DMS79 treated with DMSO at 0.1 percent for 48 hours (cell line): ENCODE data around the gene OR56A5.
"Not testable (repeated sequence)": the region's sequence is repeated elsewhere in the genome, so short reads cannot be mapped to it uniquely, and the experiment has no call there.

Experiments
- DNase-seq: peaks from one replicate; lab custom pipeline; 2025; lab: John Stamatoyannopoulos, UW

Gene OR56A5, protein sequence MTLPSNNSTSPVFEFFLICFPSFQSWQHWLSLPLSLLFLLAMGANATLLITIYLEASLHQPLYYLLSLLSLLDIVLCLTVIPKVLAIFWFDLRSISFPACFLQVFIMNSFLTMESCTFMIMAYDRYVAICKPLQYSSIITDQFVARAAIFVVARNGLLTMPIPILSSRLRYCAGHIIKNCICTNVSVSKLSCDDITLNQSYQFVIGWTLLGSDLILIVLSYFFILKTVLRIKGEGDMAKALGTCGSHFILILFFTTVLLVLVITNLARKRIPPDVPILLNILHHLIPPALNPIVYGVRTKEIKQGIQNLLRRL

DNA sequence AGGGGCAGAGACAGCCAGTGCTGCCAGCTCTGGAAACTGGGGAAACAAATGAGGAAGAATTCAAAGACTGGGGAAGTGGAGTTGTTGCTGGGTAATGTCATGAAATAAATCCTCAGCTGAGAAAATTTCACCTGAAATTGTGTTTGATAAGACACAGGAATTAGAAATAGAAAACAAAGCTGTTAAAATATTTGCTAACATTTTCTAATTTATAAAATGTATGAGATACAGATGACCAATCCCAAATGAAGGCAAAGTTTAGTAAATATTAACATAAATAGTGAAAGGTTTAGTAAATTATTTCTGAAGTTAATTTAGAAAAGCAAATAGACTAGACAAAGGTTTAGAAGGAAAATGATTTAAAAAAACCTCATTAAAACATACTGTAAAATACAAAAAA is at the start of gene OR56A5:
TSS of gene OR56A5 (minus strand) at position 101 of the 400 bp plus-strand sequence. CDS start at position 101, 0 bp downstream.
- no peak for DNase-seq

DNA sequence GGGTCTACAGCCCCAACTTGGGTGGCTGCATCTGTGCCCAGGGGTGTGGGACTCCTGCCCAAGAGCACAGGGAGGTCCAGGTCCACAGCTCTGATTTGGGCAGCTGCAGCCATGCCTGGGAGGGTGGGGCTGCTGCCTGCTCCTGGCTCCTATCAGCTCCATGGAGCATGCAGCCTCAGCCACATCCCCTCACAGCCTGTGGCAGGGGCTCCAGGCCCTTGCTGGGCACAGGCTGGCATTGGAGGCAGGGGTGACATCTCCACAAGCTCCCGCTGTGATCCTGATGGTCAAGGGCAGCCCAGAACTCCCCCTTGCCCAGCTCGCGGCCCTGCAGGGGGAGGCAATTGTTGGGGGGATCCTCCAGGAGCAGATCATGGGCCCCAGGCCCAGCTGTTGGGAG is 44.7 kb upstream of the OR56A5 start:
- DNase-seq = no peak

DNA sequence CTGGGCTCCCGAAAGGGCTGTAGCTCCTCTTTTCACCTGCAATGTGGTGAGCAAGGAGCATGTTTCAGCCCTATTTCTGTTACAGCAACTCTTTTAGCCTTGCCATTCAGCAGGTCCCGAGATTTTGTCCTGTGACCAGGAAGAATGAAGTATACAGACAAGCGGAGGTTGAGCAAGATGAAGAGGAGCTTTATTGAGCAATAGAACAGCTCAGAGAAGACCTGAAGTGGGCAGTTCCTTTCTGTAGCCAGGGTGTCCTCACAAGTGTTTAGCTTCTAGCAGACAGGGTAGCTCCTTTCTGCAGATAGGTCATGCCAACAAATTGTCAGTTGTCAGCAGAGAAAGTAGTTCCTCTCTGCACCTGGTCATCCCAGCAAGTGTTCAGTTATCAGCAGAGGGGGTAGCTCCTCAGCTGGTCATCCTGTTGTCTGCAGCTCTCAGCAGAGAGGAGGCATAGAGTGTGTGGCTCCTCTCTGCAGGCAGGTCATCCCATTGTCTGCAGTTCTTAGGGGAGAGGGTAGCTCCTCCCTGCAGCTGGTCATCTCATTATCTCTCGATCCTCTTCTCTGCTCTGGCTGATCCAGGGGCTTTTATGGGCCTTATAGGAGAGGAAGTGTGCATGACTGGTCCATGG is 43.9 kb upstream of the OR56A5 start:
- DNase-seq = no peak

DNA sequence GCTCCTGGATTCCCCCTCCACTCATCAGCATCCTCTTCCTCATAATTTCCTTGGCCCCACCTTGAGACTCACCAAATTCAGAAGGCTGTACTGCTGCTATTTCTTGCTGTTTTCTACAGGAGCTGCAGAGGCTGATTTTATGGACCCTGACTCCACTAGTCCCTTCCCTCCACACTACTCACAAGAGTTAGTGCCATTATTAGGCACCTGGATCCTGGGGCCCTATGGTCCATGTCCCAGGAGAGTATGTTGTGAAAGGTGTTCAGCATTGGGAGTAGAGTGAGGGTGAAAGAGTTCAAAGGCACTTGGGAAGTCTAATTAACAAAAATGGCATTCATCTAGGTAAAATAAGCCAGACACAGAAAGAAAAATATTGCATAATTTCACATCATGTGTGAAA is 38.6 kb upstream of the OR56A5 start, which contains the start of gene OR56A4:
TSS of gene OR56A4 (minus strand) at position 101 of the 400 bp plus-strand sequence. CDS start 3,954 bp downstream, outside the sequence.
- no peak for DNase-seq

DNA sequence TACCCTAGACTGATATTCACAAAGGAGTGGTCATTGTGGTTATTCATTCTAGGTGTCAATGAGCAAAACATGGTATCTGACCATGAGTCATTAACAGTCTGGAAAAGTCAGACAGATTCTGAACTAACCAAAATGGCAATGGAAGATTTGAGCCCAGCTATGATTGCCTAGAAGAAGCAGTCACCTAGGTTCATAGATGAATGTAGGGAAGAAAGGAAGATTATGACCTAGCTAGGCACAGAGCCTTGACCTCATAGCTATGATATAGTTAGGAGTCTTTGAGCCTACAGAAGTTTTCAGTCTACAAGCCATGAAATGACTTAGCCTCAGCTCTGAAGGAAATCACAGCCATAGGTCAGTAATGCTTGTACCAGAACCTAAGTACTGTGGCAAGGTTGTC is 38.1 kb upstream of the OR56A5 start:
- DNase-seq = no peak

DNA sequence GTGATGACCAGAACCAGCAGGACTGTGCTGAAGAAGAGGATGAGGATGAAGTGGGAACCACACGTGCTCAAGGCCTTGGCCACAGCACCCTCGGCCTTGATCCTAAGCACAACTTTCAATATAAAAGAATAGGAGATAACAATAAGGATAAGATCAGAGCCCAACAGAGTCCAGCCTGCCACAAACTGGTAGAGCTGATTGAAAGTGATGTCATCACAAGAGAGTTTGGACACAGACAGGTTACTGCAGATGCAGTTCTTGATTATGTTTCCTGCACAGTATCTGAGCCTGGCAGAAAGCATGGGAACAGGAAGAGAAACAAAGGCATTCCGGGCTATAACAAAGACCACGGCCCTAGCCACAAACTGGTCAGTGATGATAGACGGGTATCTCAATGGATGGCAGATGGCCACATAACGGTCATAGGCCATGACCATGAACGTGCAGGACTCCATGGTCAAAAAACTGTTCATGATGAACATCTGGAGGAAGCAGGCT is 34.0 kb upstream of the OR56A5 start:
- no peak for DNase-seq

DNA sequence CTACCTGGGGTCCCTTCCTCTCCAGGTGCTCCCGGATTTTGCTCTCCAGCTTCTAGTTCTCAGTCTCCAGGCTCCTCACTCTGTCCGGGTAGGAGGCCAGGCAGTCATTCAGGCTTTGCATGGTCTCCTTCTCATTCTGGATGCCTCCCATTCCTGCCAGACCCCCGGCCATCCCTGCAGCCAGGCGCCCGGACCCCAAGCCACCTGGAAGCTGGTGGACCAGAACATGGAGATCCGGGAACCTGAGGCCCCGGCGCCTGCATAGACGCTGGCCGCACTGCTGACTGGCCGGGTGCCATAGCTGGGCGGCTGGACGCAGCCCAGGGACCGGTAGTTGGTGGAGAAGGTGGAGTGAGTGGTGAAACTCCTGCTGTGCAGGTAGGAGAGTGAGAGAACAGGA is 26.5 kb upstream of the OR56A5 start:
- DNase-seq = no peak

DNA sequence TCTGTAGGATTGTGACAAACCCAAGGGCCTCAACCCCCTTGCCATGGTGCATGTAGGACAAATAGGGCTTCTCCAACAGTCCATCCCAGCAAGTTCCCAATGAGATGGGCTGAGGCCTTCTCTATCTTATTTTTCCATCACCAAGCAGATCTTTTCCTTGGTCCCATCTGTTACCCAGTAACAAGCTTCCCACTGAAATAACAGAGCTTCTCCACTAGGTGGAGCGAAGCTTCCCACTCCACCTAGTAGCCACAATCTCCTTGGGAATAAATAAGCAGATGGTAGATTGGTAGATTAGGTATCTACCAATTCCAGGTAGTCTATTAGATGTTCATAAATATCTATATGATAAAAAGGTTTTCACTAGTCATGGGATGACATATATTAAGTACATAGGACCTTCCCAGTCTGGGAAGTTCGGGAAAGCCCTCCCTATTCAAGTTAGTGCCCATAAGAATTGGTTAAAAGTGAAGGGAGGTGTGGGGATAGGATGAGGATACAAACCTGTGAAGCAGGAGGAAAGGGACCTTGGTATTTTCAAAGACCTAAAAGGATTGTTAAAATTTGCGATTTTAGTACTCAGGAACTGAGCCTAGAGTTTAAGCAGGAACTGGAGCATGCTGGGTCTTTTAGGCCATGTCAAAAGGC is 24.4 kb upstream of the OR56A5 start:
- DNase-seq = no peak

DNA sequence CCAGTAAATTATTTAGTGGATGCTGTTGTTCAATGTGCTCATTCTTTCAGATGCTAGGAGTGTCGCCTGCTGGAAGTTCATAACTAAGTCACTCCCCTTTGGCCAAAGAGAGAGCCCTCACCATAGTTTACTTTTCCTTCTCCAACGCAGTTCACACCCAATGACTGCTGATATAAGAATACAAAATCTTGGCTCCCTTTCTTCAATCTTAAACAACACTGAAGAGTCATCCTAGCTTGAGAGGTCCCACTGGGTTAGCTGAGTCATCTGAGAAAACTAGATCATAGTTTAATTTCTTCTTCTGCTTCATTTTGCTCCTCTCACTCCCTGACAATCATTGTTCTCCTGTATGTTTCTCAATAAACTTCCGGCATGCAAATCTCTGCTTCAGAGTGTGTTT is 23.9 kb upstream of the OR56A5 start:
- no peak for DNase-seq

DNA sequence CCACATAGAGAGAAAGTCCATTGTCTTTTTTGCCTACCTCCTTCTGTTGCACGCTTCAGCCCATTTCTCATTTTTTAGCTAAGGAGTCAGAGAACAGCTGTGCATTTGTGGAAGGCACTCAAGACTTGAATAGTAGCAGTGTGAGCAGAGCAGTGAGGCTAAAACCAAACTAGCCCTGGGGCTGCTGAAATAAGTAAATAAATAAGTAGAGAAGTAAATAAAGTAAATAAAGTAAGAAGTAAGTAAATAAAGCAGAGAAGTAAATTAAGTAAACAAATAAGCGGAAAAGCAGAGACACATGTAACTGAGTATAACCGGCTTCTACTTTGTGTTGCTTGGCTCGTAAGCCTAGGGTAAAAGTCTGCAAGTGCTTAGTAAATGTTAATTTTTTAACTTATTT is 20.9 kb upstream of the OR56A5 start:
- DNase-seq = no peak

DNA sequence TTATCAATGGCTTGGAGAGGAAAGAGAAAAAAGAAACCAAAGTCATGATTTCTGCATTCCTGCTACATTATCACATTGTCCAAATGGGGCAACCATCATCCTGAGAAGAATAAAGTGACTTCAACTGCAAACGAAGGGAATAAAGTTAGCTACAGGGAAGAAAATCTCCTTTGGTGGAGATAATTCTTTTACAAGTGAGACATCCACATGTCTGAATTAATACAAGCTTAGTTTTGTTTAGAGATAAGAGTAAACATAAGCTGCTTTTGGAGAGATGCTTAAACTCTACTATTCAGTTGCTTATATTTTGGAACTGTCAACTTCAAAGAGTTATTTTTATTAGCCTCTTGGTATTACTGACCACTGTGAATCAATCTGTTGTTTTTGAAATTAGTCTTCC is 18.6 kb upstream of the OR56A5 start, which contains the start of gene OR52L1:
TSS of gene OR52L1 (minus strand) at position 101 of the 400 bp plus-strand sequence. CDS start at position 46, 55 bp downstream.
- DNase-seq = no peak

DNA sequence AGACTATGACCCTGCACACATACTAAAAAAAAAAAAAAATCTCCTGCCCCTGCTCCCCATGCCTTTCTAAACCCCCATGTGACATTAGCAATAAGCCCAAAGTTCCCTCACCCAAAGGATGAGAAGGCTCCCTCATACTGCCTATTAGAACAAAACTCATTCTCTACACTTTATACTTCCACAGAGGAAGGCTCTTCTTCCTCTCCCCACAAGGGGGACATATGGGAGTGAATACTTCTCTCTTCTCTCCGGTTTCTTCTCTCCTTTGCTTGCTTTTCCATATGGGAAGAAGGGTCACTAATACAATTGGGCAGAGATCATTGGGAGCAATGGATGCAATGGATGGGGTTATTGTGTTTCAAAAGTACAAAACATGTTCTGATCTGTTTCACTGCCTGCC is 15.1 kb upstream of the OR56A5 start:
- no peak for DNase-seq

DNA sequence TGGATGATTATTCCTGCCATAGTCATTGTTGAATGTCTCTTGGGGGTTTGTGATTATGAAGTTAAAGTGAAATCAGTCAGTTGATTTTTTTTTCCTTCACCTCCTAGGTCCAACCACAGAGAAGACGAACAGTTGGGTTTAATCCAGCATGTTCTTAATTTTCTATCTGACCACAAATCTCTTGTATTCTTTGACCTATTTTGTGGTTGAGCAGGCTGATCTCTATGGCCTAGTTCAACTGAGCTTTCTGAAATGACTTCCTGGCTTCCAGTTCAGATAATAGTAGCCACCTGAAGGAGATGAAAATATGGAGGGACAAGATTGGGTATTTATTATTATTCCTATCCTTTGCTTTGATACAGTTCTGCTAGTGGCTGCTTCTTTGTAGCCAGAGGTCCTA is 5.2 kb upstream of the OR56A5 start:
- DNase-seq = no peak

DNA sequence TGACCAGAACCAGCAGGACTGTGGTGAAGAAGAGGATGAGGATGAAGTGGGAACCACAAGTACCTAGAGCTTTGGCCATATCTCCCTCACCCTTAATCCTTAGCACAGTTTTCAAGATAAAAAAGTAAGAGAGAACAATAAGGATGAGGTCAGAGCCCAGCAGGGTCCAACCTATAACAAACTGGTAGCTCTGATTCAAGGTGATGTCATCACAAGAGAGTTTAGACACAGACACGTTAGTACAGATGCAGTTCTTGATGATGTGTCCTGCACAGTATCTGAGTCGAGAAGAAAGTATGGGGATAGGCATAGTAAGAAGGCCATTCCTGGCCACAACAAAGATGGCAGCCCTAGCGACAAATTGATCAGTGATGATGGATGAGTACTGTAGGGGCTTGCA is 586 bp downstream of the OR56A5 start:
- DNase-seq = no peak

DNA sequence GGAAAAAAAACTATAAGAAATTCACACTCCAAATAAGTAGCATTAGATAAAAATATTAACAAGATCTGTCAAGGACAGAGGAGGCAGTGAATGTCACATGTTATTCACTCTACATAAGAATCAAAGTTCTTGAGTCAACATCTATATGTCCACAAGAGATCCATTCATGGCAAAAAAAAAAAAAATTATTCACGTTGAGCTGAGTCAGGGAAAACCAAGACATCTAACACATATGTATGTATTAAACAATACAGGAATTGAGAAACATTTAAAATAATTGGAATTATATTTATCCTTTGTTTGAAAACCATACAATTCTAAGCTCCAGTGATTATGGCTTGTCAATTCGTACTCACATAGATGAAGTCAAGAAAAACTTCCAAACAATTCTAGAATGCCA is 1.3 kb downstream of the OR56A5 start:
- no peak for DNase-seq

DNA sequence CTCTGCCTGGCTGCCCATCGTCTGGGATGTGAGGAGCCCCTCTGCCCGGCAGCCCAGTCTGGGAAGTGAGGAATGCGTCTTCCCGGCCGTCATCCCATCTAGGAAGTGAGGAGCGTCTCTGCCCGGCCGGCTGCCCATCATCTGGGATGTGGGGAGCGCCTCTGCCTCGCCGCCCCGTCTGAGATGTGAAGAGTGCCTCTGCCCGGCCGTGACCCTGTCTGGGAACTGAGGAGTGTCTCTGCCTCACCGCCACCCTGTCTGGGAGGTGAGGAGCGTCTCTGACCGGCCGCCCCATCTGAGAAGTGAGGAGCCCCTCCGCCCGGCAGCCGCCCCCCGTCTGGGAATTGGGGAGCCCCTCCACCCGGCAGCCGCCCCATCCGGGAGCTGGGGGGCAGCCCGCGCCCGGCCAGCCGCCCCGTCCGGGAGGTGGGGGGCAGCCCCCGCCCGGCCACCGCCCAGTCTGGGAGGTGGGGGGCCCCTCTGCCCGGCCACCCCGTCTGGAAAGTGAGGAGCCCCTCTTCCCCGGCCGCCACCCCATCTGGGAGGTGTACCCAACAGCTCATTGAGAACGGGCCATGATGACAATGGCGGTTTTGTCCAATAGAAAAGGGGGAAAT is 7.5 kb downstream of the OR56A5 start:
- DNase-seq = not testable (repeated sequence)

DNA sequence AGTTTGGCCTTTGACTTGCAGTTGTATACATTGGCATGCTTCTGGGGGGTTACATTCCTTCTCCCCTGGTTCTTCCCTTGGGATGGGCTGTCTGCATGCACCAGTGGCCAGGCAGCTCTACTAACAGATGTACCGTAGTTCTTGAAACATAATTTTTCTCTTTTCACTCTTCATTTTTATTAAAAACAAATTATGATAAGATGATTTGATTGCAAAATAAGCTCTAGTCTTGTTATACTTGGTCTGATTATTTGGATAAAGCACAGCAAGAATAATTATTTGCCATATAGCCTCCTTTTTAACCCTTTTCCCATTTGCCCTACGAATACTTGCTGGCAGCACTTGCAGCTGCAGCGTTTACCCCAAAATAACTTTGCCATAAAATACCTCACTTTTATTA is 12.7 kb downstream of the OR56A5 start:
- no peak for DNase-seq

DNA sequence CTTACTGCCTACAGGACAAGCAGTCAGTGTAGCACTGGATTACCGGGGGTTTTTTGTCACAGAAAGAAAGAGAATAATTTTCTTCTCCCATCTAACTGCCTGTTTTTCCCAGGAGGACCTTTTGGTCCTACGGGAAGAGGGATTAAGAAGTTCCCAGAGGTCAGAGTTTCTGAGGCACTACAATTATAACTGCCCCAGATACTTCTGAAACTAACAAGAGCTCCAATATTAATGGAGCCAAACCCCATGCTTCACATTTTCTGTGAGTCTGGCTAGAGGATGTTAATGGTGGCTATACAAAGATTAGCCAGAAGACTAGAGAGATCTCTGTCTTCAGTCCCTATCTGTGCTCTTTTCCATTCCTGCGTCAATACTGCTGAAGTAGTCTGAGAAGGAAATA is 26.3 kb downstream of the OR56A5 start, which contains the start of gene OR56A3:
TSS of gene OR56A3 (plus strand) at position 301 of the 400 bp plus-strand sequence. CDS start 5,096 bp downstream, outside the sequence.
- DNase-seq = no peak

DNA sequence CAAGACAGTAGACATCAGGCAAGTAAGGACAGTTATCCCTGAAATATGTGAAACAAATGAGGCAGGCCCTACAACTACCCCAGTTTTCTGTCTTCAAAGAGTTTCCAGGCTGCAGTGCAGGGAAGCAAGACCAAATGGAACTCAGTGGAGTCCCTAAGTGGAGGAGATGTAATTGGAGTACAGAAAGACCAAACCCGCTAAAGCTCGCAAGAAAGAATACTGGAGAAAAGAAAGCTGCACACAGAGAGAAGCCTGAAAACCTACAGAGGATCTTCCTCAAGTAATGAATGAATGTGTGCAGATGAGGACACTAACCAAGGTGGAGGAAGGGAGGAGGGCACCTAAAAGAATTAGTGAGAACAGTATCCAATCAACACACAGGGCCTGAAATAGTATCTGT is 27.5 kb downstream of the OR56A5 start:
- no peak for DNase-seq

DNA sequence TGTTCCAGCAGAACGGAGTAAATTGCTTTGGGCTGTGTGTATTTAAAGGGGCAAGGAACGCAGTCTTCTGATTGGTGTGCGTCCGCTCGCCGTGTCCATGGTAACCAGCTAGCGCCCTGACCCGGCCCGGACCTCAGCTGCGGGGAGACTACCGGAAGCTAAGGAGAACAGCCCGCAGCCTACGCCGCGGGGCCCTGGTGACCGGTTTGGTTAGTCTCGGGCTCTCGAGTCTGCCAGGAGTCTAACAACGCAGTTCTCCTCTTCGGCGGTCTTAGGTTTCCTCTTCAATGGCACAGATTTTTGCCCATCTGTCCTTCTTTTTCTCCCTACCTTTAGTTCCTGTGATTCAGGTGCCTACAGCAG is 29.7 kb downstream of the OR56A5 start:
- no peak for DNase-seq

DNA sequence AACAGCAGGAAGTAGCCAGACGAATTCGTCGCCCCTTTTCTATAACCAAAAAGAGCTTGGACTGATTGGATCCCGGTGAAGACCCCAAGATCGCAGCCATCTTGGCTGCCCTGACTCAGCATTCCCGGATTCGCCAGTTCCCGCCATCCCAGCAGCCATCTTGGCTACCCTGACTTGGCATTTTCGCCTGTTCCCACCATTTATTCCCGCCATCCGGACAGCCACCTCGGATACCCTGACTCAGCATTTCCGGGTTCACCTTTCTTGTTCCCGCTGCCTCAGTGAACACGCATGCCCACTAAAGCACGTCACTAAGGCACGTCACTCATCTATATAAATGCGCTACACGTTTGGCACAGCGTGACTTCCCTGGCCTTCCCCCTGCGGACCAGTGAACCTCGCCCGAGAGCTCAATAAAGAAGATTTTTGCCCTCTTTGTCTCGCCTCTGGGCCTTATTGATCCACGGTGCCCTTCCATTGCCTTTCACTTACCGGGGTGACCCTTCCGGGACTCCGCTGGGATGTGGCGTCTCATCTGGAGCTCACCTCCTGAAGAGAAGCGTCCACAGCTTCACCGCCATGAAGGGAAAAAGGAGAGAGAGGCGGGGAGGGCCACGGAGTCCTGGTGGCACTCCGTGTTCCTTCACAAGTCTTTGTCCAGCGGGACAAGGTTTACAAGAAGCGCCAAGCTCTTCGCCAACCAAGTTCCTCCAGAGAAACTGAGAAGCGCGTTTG is 30.3 kb downstream of the OR56A5 start:
- no peak for DNase-seq

DNA sequence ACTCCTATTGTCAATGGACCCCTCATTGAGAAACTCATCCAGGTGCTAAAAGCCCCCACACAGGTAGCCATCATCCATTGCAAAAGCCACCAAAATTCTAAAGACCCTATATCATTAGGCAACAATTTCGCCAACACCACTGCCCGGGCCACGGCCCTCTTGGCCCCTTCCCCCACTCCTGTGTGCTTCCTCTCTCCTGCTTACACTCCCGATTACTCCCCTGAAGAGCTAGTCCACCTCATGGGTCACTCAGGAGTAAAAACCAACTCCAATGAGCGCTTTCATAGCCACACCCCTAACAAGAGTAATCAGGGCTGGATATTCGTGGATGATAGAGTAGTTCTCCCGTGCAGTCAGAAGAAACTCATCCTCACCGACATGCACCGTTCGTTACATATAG is 35.2 kb downstream of the OR56A5 start:
- no peak for DNase-seq
